Measurements from ENCODE around the gene SMIM9. TPM values are rescaled to one million over a fixed set of nuclear protein-coding genes. Genes with fewer than 3 reads are reported as not detected.

SMIM9 gene
- total RNA-seq, 2 donors from 2014 or later: not detected

- intact Hi-C loops (cut with DNase I): no loop called here
- DNase-seq (ENCODE audit: low spot score): no peak
These were observed 42.5 kb downstream of the SMIM9 start for GRCh38 chrX:154791939-154792338.

GRCh38 chrX:154791467-154791866 is 43.0 kb downstream of the SMIM9 start:
- no peak for DNase-seq (ENCODE audit: low spot score)
- intact Hi-C loops (cut with DNase I): no loop called here

GRCh38 chrX:154785716-154786115 is 48.7 kb downstream of the SMIM9 start:
- no peak for DNase-seq (ENCODE audit: low spot score)
- intact Hi-C loops (cut with DNase I): no loop called here

DNA sequence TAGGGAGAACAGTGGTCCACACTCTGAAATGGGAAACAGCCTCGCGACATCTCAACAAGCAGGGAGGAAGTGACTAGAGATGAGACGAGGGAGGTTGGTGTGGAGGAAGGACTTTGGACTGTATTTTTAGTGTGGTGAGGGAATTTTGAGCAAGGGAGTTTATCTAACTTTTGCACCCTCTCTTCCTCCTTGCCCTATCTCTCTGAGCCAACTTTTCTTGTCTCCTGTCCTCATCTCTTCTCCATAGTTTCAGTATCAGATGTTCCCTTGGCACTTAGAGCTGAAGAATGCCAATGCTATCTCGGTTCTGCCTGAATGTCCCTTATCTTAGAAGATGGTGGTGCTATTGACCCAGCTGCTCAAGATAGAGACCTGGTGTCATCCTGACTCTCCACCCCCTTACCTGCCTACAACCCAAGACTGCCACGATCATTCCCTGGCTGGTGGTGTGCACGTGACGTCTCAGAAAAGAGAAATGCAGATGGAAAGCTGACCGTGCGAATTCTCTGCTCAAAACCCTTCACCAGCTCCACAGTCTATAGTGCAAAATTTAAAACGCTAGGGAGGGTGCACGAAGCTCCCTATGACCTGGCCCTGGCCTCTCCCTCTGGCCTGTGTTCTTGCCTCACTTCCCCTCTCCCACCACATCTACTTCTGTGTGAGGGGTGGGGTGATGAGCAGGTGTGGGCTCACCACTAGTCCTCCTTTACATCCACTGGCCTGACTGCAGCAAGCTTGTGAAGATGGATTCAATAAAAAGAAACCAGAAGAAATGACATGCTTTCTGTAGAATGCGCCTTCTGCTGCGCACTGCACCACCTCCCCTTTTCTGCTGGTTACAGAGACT is 50.1 kb downstream of the SMIM9 start:
- intact Hi-C loops (cut with DNase I): no loop called here
- no peak for DNase-seq (ENCODE audit: low spot score)

DNA sequence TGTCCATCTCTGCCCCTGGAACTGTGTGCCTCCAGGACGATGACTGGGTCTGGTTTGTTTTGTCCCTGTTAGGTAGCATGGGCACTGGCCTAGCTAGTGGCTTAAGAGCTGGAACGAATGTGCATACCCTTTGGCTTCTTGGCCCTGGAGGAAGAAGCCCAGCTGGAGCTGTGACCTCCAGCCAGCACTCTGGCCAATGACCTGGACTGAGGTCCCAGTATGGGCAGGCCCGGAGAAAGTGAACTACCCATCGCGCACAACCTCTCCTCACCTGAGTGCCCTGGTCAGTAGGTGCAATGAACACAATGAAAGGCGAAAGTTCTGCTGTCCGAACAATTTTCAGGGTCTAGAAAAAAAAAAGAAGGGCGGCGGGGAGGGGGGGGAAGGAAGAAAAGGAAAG is 53.5 kb downstream of the SMIM9 start:
- no peak for DNase-seq (ENCODE audit: low spot score)
- intact Hi-C loops (cut with DNase I): no loop called here

- intact Hi-C loops (cut with DNase I): no loop called here
- no peak for DNase-seq (ENCODE audit: low spot score)
These were observed 55.2 kb downstream of the SMIM9 start for GRCh38 chrX:154779261-154779660.

DNA sequence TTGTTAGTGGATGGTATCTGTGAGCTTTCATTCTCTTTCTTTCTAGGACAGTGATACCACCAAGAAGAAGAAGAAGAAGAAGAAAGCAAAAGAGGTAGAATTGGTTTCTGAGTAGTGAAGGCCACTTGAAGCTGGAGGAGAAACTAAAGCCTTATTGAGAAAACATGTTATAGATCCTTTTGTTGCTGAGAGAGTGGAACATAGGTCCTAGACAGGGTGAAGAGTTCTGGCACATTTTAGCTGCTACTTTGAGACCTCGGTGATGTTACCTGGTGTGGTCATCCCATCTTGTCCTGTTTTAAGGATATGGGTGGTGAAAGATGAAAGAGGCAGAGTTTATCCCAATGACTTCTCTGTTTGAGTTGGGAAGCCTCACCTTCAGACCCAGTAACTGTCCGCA is 57.7 kb downstream of the SMIM9 start:
- intact Hi-C loops (cut with DNase I): no loop called here
- no peak for DNase-seq (ENCODE audit: low spot score)

DNA sequence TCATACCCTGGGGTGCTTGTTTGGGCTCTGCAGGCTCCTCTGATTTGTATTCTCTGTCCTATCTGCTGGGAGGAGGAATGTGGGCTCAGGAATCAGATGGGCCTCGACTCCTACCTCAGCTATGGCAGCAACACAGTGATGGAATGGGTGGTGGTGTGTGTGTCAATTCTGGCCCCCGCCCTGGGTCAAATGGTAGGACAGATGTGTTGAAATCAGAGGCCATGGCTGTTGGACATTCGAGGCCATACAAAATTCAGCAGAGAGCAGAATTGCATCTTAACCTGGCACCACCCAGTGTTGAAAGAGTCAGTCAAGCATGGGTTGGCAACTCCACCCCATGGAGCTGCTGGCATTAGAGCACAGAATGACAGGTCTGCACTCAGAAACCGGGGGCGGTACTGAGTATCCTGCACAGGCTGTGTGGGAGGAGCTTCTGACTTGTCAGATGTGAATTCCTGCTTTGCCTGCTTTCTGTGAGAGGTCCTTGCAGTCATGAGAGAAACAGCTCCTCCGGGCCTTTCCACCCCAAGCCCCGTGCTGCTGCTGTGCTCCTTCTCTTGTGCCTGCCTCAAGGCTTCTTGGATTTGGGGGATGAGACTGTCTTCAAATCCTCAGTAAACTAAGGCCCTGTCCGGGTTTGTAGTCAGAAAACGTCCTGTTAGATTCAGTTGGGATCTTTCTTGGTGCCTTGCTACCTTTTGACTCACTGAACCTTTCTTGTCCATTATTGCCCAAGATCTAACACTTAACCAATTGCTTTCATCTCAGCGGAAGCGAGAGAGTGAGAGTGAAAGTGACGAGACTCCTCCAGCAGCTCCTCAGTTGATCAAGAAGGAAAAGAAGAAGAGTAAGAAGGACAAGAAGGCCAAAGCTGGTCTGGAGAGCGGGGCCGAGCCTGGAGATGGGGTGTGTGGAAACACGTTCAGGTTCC is 58.8 kb downstream of the SMIM9 start:
- no peak for DNase-seq (ENCODE audit: low spot score)
- intact Hi-C loops (cut with DNase I): no loop called here

DNA sequence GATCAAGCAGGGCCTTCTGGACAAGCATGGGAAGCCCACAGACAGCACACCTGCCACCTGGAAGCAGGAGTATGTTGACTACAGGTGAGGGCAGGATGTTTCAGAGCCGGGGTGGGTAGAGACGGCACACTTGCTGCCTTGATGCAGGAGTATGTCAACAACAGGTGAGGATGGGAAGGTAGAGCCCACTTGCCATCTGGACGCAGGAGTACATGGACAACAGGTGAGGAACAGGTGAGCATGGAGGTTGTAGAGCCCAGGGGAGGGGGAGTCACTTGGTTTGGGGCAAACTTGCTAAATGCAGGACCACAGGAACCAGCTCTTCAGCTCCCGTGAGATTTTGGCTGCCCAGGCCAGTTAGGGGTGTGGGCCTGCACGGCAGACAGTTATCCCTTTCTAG is 59.8 kb downstream of the SMIM9 start:
- intact Hi-C loops (cut with DNase I): no loop called here
- DNase-seq (ENCODE audit: low spot score): no peak

Other genes starting within 250 kb of the SMIM9 start
- gene CTAG1A, start 249.5 kb downstream of the SMIM9 start, total RNA-seq: not detected
- gene CTAG1B, start 215.4 kb downstream of the SMIM9 start, total RNA-seq: not detected
- 1 to 10 TPM in 1 of 2 donors, not detected in 1; 1.2 TPM for gene CTAG2, start 181.1 kb downstream of the SMIM9 start, total RNA-seq
- 1 to 10 TPM; 5.8 to 6.6 TPM for gene GAB3, start 83.6 kb downstream of the SMIM9 start, total RNA-seq
- 10 to 100 TPM; 21.6 to 26.5 TPM for gene DKC1, start 71.8 kb downstream of the SMIM9 start, total RNA-seq
- gene MPP1, start 29.2 kb downstream of the SMIM9 start, total RNA-seq: 10 to 100 TPM; 36.8 to 49.5 TPM
- 10 to 100 TPM; 14.5 to 21.7 TPM for gene F8A1, start 51.7 kb upstream of the SMIM9 start, total RNA-seq
- gene F8, start 188.1 kb upstream of the SMIM9 start, total RNA-seq: 10 to 100 TPM; 28.1 to 31.0 TPM
- gene FUNDC2, start 192.2 kb upstream of the SMIM9 start, total RNA-seq: 100 to 1,000 TPM; 125 to 126 TPM
- 1 to 10 TPM; 3.7 to 5.8 TPM for gene CMC4, start 236.5 kb upstream of the SMIM9 start, total RNA-seq
- 10 to 100 TPM; 15.7 to 22.7 TPM for gene MTCP1, start 236.5 kb upstream of the SMIM9 start, total RNA-seq
- 10 to 100 TPM; 13.4 to 15.2 TPM for gene BRCC3, start 236.8 kb upstream of the SMIM9 start, total RNA-seq